Dermis microvascular lymphatic vessel endothelial cell (primary cell): ENCODE measurements around the gene EMC8. TPM values are rescaled to one million over a fixed set of nuclear protein-coding genes. Genes with fewer than 3 reads are reported as not detected.
"Not testable (repeated sequence)": the region's sequence is repeated elsewhere in the genome, so short reads cannot be mapped to it uniquely, and the experiment has no call there.

Source experiments
- DNase-seq, 2 donors: peaks; one replicate each; pipeline versions ENCODE4 v3.0.0 to v3.0.0-alpha.2; 2010; ENCODE audit warnings: low read depth in 2 of 2
- total RNA-seq: library from RNA; depleted of rRNA; stranded (reverse); fragments of >200 nt; gene quantifications from 2 replicates; pipeline ENCODE4 v1.2.1, GENCODE V29; 2014

Gene EMC8
- 26.8 and 37.6 TPM in 2 replicates for total RNA-seq

GRCh38 chr16:85799497-85800320, at the start of gene EMC8, which contains the start of gene COX4I1:
TSS of gene EMC8 (minus strand) at chr16:85799544. CDS start at chr16:85799295, 249 bp downstream.
TSS of gene COX4I1 (plus strand) at chr16:85799695. CDS start at chr16:85801206, 1,511 bp downstream.
- peak; percentile 86 to 93 for DNase-seq

- no peak for DNase-seq
Observed at GRCh38 chr16:85848986-85849385, 49.6 kb upstream of the EMC8 start.

- no peak for DNase-seq
Observed at GRCh38 chr16:85847681-85848601, 48.6 kb upstream of the EMC8 start.

GRCh38 chr16:85847036-85847435, 47.7 kb upstream of the EMC8 start:
- no peak for DNase-seq

GRCh38 chr16:85846461-85846860, 47.1 kb upstream of the EMC8 start:
- DNase-seq: no peak

GRCh38 chr16:85845266-85845665, 45.9 kb upstream of the EMC8 start:
- no peak for DNase-seq

- no peak for DNase-seq
Observed at GRCh38 chr16:85844786-85845185, 45.4 kb upstream of the EMC8 start.

GRCh38 chr16:85844169-85844481, 44.8 kb upstream of the EMC8 start:
- DNase-seq: no peak

GRCh38 chr16:85843471-85844168, 44.3 kb upstream of the EMC8 start:
- DNase-seq: no peak

GRCh38 chr16:85842848-85843247, 43.5 kb upstream of the EMC8 start:
- DNase-seq: no peak

- no peak for DNase-seq
Observed at GRCh38 chr16:85842435-85842834, 43.1 kb upstream of the EMC8 start.

GRCh38 chr16:85840801-85841200, 41.5 kb upstream of the EMC8 start:
- DNase-seq: no peak

GRCh38 chr16:85840395-85840794, 41.1 kb upstream of the EMC8 start:
- DNase-seq: no peak

GRCh38 chr16:85839681-85840240, 40.4 kb upstream of the EMC8 start:
- DNase-seq: no peak

GRCh38 chr16:85838876-85839585, 39.7 kb upstream of the EMC8 start:
- DNase-seq: no peak

- no peak for DNase-seq
Observed at GRCh38 chr16:85838381-85838780, 39.0 kb upstream of the EMC8 start.

- not testable (repeated sequence) for DNase-seq
Observed at GRCh38 chr16:85837654-85838053, 38.3 kb upstream of the EMC8 start.

- DNase-seq: no peak
Observed at GRCh38 chr16:85836706-85837582, 37.6 kb upstream of the EMC8 start.

- DNase-seq: no peak
Observed at GRCh38 chr16:85835956-85836705, 36.8 kb upstream of the EMC8 start.
